ENCODE measurements around the gene CABP1. TPM values are rescaled to one million over a fixed set of nuclear protein-coding genes. Genes with fewer than 3 reads are reported as not detected.

Gene CABP1
- total RNA-seq, 1 donor from 2014 or later: 0.30 TPM

GRCh38 chr12:120631097-120631496 is 9.3 kb upstream of the CABP1 start:
- intact Hi-C loops (cut with DNase I): no loop called here
- no peaks in the 10 kb centered on the region for H3K4me1 ChIP-seq
- H3K27me3 ChIP-seq (ENCODE audit: low read depth): peaks cover 5% of the 10 kb centered on the region
- no peaks in the 10 kb centered on the region for H3K36me3 ChIP-seq
- ATAC-seq (no peak), DNase-seq (no peak)
- H3K4me3 ChIP-seq: no peak overlapping the region
- TF ChIP-seq, protein P1, sequence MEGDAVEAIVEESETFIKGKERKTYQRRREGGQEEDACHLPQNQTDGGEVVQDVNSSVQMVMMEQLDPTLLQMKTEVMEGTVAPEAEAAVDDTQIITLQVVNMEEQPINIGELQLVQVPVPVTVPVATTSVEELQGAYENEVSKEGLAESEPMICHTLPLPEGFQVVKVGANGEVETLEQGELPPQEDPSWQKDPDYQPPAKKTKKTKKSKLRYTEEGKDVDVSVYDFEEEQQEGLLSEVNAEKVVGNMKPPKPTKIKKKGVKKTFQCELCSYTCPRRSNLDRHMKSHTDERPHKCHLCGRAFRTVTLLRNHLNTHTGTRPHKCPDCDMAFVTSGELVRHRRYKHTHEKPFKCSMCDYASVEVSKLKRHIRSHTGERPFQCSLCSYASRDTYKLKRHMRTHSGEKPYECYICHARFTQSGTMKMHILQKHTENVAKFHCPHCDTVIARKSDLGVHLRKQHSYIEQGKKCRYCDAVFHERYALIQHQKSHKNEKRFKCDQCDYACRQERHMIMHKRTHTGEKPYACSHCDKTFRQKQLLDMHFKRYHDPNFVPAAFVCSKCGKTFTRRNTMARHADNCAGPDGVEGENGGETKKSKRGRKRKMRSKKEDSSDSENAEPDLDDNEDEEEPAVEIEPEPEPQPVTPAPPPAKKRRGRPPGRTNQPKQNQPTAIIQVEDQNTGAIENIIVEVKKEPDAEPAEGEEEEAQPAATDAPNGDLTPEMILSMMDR (IDR thresholded peaks at IDR 0.05): no peak
- H3K9me3 ChIP-seq: no peaks in the 10 kb centered on the region
- H3K27ac ChIP-seq: no peak overlapping the region

- intact Hi-C loops (cut with DNase I): no loop called here
- Histone ChIP-seq H3K36me3 (no peaks in the 10 kb centered on the region), H3K4me3 (peak overlapping the region; percentile 48), H3K27me3 (ENCODE audit: low read depth) (peaks cover 65% of the 10 kb centered on the region), H3K9me3 (no peaks in the 10 kb centered on the region), H3K4me1 (peaks cover 11% of the 10 kb centered on the region), H3K27ac (no peak overlapping the region)
- DNase-seq (peak; percentile 67), ATAC-seq (peak; percentile 90)
- TF ChIP-seq, protein P1 (IDR thresholded peaks at IDR 0.05): no peak
These were observed 721 bp downstream of the CABP1 start for GRCh38 chr12:120640861-120641833.

- TF ChIP-seq, protein P1 (IDR thresholded peaks at IDR 0.05): no peak
- Histone ChIP-seq H3K27ac (no peak overlapping the region), H3K4me3 (no peak overlapping the region), H3K27me3 (ENCODE audit: low read depth) (peaks cover 72% of the 10 kb centered on the region), H3K36me3 (no peaks in the 10 kb centered on the region), H3K4me1 (peaks cover 11% of the 10 kb centered on the region), H3K9me3 (no peaks in the 10 kb centered on the region)
- ATAC-seq (no peak), DNase-seq (no peak)
- intact Hi-C loops (cut with DNase I): no loop called here
These were observed 1.7 kb downstream of the CABP1 start for GRCh38 chr12:120642121-120642520.

GRCh38 chr12:120642826-120643225 is 2.4 kb downstream of the CABP1 start:
- intact Hi-C loops (cut with DNase I): no loop called here
- DNase-seq (no peak), ATAC-seq (no peak)
- Histone ChIP-seq H3K4me1 (peaks cover 11% of the 10 kb centered on the region), H3K27me3 (ENCODE audit: low read depth) (peaks cover 72% of the 10 kb centered on the region), H3K9me3 (no peaks in the 10 kb centered on the region), H3K27ac (no peak overlapping the region), H3K36me3 (no peaks in the 10 kb centered on the region), H3K4me3 (no peak overlapping the region)
- TF ChIP-seq, protein P1 (IDR thresholded peaks at IDR 0.05): no peak

GRCh38 chr12:120643574-120643973 is 3.1 kb downstream of the CABP1 start:
- Histone ChIP-seq H3K27ac (no peak overlapping the region), H3K4me3 (no peak overlapping the region), H3K9me3 (no peaks in the 10 kb centered on the region), H3K27me3 (ENCODE audit: low read depth) (peaks cover 72% of the 10 kb centered on the region), H3K36me3 (no peaks in the 10 kb centered on the region), H3K4me1 (peaks cover 11% of the 10 kb centered on the region)
- TF ChIP-seq, protein P1 (IDR thresholded peaks at IDR 0.05): no peak
- intact Hi-C loops (cut with DNase I): no loop called here
- no peak for DNase-seq
- no peak for ATAC-seq
